ENCODE measurements around the gene TTC9B. TPM values are rescaled to one million over a fixed set of nuclear protein-coding genes. Genes with fewer than 3 reads are reported as not detected.

Gene TTC9B
- total and polyA plus RNA-seq, 8 donors, result 0.35 to 0.37 TPM; not detected in 6

- H3K4me1 ChIP-seq, result peaks cover 0 to 26% (median 19%) of the 10 kb centered on the region in 4 donors
Observed at GRCh38 chr19:40256512-40256911, 38.3 kb upstream of the TTC9B start.

DNA sequence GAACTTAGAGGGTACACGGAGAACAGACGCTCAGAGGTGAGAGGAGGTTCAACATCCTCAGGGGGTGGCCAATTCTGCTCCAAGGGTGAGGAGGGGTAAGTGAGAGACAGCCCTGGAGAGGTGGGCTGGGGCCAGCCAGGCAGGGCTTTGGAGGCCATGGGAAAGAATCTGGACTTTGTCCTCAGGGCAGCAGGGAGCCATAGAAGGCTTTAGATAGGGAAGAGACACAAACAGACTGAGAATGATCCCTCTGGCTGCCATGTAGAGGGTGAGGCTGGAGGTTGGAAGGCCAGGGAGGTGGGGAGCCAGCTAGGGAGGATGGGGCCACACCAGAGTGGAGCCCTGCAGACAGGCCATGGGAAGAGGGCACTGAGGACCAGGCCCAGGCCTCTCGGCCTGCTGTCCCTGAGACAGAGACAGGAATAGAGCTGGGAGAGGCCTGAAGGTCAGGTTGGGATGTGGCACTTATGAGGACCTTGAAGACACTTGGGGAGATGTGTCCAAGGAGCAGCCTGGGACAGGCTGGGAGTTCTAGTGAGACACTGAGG is 37.5 kb upstream of the TTC9B start:
- peaks cover 31 to 64% (median 59%) of the 10 kb centered on the region in 4 donors for H3K36me3 ChIP-seq
- TF ChIP-seq, protein P1, sequence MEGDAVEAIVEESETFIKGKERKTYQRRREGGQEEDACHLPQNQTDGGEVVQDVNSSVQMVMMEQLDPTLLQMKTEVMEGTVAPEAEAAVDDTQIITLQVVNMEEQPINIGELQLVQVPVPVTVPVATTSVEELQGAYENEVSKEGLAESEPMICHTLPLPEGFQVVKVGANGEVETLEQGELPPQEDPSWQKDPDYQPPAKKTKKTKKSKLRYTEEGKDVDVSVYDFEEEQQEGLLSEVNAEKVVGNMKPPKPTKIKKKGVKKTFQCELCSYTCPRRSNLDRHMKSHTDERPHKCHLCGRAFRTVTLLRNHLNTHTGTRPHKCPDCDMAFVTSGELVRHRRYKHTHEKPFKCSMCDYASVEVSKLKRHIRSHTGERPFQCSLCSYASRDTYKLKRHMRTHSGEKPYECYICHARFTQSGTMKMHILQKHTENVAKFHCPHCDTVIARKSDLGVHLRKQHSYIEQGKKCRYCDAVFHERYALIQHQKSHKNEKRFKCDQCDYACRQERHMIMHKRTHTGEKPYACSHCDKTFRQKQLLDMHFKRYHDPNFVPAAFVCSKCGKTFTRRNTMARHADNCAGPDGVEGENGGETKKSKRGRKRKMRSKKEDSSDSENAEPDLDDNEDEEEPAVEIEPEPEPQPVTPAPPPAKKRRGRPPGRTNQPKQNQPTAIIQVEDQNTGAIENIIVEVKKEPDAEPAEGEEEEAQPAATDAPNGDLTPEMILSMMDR (IDR thresholded peaks at IDR 0.05), result no peak
- no peak for TF ChIP-seq POLR2AphosphoS5 (IDR thresholded peaks at IDR 0.05)
- TF ChIP-seq EP300 (IDR thresholded peaks at IDR 0.05), result no peak
- TF ChIP-seq POLR2A (IDR thresholded peaks at IDR 0.05), result no peak
- H3K9me3 ChIP-seq, result no peaks in the 10 kb centered on the region
- DNase-seq, result no peak
- 85 to 89% (median 86%) methylated on average over 3 of the region's 3 CpGs for WGBS, 5 donors
- peaks cover 0 to 26% (median 19%) of the 10 kb centered on the region in 4 donors for H3K4me1 ChIP-seq
- H3K27ac ChIP-seq, result no peak overlapping the region
- no peak overlapping the region for H3K4me3 ChIP-seq
- intact Hi-C loops (cut with DNase I; ENCODE audit: low total_unique reads), result no loop called here
- H3K27me3 ChIP-seq, result no peaks in the 10 kb centered on the region

More at GRCh38 chr19:40256512-40256911, 38.3 kb upstream of the TTC9B start:
- Histone ChIP-seq H3K4me3 (no peak overlapping the region), H3K27me3 (no peaks in the 10 kb centered on the region), H3K9me3 (no peaks in the 10 kb centered on the region), H3K36me3 (peaks cover 28 to 56% (median 55%) of the 10 kb centered on the region in 4 donors), H3K27ac (no peak overlapping the region)
- intact Hi-C loops (cut with DNase I; ENCODE audit: low total_unique reads), result no loop called here
- WGBS, 5 donors, result 85 to 96% (median 90%) methylated on average over 7 to 8 of the region's 8 CpGs
- DNase-seq, result no peak
- TF ChIP-seq POLR2A (IDR thresholded peaks at IDR 0.05) (no peak), POLR2AphosphoS5 (IDR thresholded peaks at IDR 0.05) (no peak), EP300 (IDR thresholded peaks at IDR 0.05) (no peak)
- TF ChIP-seq, protein P1 (IDR thresholded peaks at IDR 0.05), result no peak

GRCh38 chr19:40254714-40255418 is 36.7 kb upstream of the TTC9B start:
- WGBS, 5 donors, result 86 to 96% (median 91%) methylated on average over 16 of the region's 16 CpGs
- H3K36me3 ChIP-seq, result peaks cover 33 to 72% (median 67%) of the 10 kb centered on the region in 4 donors

GRCh38 chr19:40253611-40254092 is 35.5 kb upstream of the TTC9B start:
- Histone ChIP-seq H3K27me3 (no peaks in the 10 kb centered on the region), H3K9me3 (no peaks in the 10 kb centered on the region), H3K27ac (no peak overlapping the region), H3K4me3 (no peak overlapping the region), H3K4me1 (peaks cover 0 to 26% (median 19%) of the 10 kb centered on the region in 4 donors), H3K36me3 (peaks cover 33 to 81% (median 77%) of the 10 kb centered on the region in 4 donors)
- 35 to 55% (median 48%) methylated on average over 8 of the region's 8 CpGs for WGBS, 5 donors
- DNase-seq, result no peak
- intact Hi-C loops (cut with DNase I; ENCODE audit: low total_unique reads), result no loop called here
- TF ChIP-seq POLR2AphosphoS5 (IDR thresholded peaks at IDR 0.05) (no peak), EP300 (IDR thresholded peaks at IDR 0.05) (no peak), POLR2A (IDR thresholded peaks at IDR 0.05) (no peak)
- TF ChIP-seq, protein P1 (IDR thresholded peaks at IDR 0.05), result no peak

More at GRCh38 chr19:40254714-40255418, 36.7 kb upstream of the TTC9B start:
- peaks cover 0 to 26% (median 19%) of the 10 kb centered on the region in 4 donors for H3K4me1 ChIP-seq
- TF ChIP-seq POLR2A (IDR thresholded peaks at IDR 0.05) (no peak), EP300 (IDR thresholded peaks at IDR 0.05) (no peak), POLR2AphosphoS5 (IDR thresholded peaks at IDR 0.05) (no peak)
- TF ChIP-seq, protein P1 (IDR thresholded peaks at IDR 0.05), result no peak
- no peak for DNase-seq
- no peak overlapping the region for H3K27ac ChIP-seq
- H3K4me3 ChIP-seq, result no peak overlapping the region
- intact Hi-C loops (cut with DNase I; ENCODE audit: low total_unique reads), result no loop called here
- H3K9me3 ChIP-seq, result no peaks in the 10 kb centered on the region
- H3K27me3 ChIP-seq, result no peaks in the 10 kb centered on the region

Data from stomach (tissue), 9 donors.